ENCODE data around the gene NACC2.

The NACC2 gene

GRCh38 chr9:135985889-135986288, 109.2 kb downstream of the NACC2 start:
- H3K4me3 ChIP-seq (ENCODE audit: low read depth, low read length) = no peak overlapping the region
- no peak for TF ChIP-seq CTCF (IDR thresholded peaks at IDR 0.05; ENCODE audit: control insufficient read depth, extremely low read depth, insufficient read depth)
- DNase-seq (ENCODE audit: low read depth) = no peak

- no peak for TF ChIP-seq CTCF (IDR thresholded peaks at IDR 0.05; ENCODE audit: control insufficient read depth, extremely low read depth, insufficient read depth)
- no peak for DNase-seq (ENCODE audit: low read depth)
- no peak overlapping the region for H3K4me3 ChIP-seq (ENCODE audit: low read depth, low read length)
Measured at GRCh38 chr9:135985459-135985774, 109.7 kb downstream of the NACC2 start.

GRCh38 chr9:135984072-135984710, 110.9 kb downstream of the NACC2 start:
- H3K4me3 ChIP-seq (ENCODE audit: low read depth, low read length) = no peak overlapping the region
- no peak for DNase-seq (ENCODE audit: low read depth)

GRCh38 chr9:135983208-135984071, 111.6 kb downstream of the NACC2 start:
- peak; percentile 57 for DNase-seq (ENCODE audit: low read depth)
- no peak for TF ChIP-seq CTCF (IDR thresholded peaks at IDR 0.05; ENCODE audit: control insufficient read depth, extremely low read depth, insufficient read depth)
- no peak overlapping the region; the same call in 1 of the 2 replicates for H3K4me3 ChIP-seq (ENCODE audit: low read depth, low read length)

More at GRCh38 chr9:135984072-135984710, 110.9 kb downstream of the NACC2 start:
- TF ChIP-seq CTCF (IDR thresholded peaks at IDR 0.05; ENCODE audit: control insufficient read depth, extremely low read depth, insufficient read depth) = no peak

- no peak for TF ChIP-seq CTCF (IDR thresholded peaks at IDR 0.05; ENCODE audit: control insufficient read depth, extremely low read depth, insufficient read depth)
- H3K4me3 ChIP-seq (ENCODE audit: low read depth, low read length) = no peak overlapping the region
- DNase-seq (ENCODE audit: low read depth) = no peak
Measured at GRCh38 chr9:135982499-135983207, 112.4 kb downstream of the NACC2 start.

GRCh38 chr9:135980926-135981630, 114.0 kb downstream of the NACC2 start:
- TF ChIP-seq CTCF (IDR thresholded peaks at IDR 0.05; ENCODE audit: control insufficient read depth, extremely low read depth, insufficient read depth) = no peak
- no peak overlapping the region for H3K4me3 ChIP-seq (ENCODE audit: low read depth, low read length)
- DNase-seq (ENCODE audit: low read depth) = no peak

Measured in LNCaP clone FGC (cell line).